GM20431 (cell line): ENCODE measurements around the gene GPM6B.

ENCODE experiments used
- in situ Hi-C: fragments of 300-500 bp; cut with MseI, MboI; formaldehyde crosslinking; loops from one replicate; pipeline ENCODE4 v1.15.0; 2020; ENCODE audit warnings: low sequenced_read_pairs; ENCODE audit not compliant: unreplicated experiment

The GPM6B gene

GRCh38 chrX:13775837-13776236 is 41.1 kb downstream of the GPM6B start:
- in situ Hi-C loops, result no loop called here

- in situ Hi-C loops, result no loop called here
Observed at GRCh38 chrX:13774696-13775095, 42.2 kb downstream of the GPM6B start.

- in situ Hi-C loops, result no loop called here
Observed at GRCh38 chrX:13770013-13770535, 46.8 kb downstream of the GPM6B start.

- in situ Hi-C loops, result no loop called here
Observed at GRCh38 chrX:13768939-13769338, 48.0 kb downstream of the GPM6B start.

- in situ Hi-C loops, result no loop called here
Observed at GRCh38 chrX:13764765-13765164, 52.1 kb downstream of the GPM6B start.

GRCh38 chrX:13764281-13764680 is 52.6 kb downstream of the GPM6B start:
- in situ Hi-C loops, result no loop called here

- in situ Hi-C loops, result no loop called here
Observed at GRCh38 chrX:13763489-13763888, 53.4 kb downstream of the GPM6B start.

GRCh38 chrX:13761606-13762414 is 55.1 kb downstream of the GPM6B start:
- in situ Hi-C loops, result no loop called here

GRCh38 chrX:13760426-13760825 is 56.5 kb downstream of the GPM6B start:
- in situ Hi-C loops, result no loop called here

- in situ Hi-C loops, result no loop called here
Observed at GRCh38 chrX:13759152-13759718, 57.7 kb downstream of the GPM6B start.

- in situ Hi-C loops, result no loop called here
Observed at GRCh38 chrX:13756381-13756780, 60.5 kb downstream of the GPM6B start.

- in situ Hi-C loops, result no loop called here
Observed at GRCh38 chrX:13755254-13755653, 61.6 kb downstream of the GPM6B start.

- in situ Hi-C loops, result no loop called here
Observed at GRCh38 chrX:13754765-13755164, 62.1 kb downstream of the GPM6B start.

- in situ Hi-C loops, result no loop called here
Observed at GRCh38 chrX:13752646-13753045, 64.2 kb downstream of the GPM6B start.

- in situ Hi-C loops, result no loop called here
Observed at GRCh38 chrX:13752141-13752540, 64.8 kb downstream of the GPM6B start.

GRCh38 chrX:13750812-13751211 is 66.1 kb downstream of the GPM6B start:
- in situ Hi-C loops, result no loop called here

GRCh38 chrX:13750204-13750603 is 66.7 kb downstream of the GPM6B start:
- in situ Hi-C loops, result no loop called here

GRCh38 chrX:13748486-13748885 is 68.4 kb downstream of the GPM6B start:
- in situ Hi-C loops, result no loop called here

- in situ Hi-C loops, result no loop called here
Observed at GRCh38 chrX:13747836-13748235, 69.1 kb downstream of the GPM6B start.

- in situ Hi-C loops, result no loop called here
Observed at GRCh38 chrX:13742397-13743176, 74.3 kb downstream of the GPM6B start.

- in situ Hi-C loops, result no loop called here
Observed at GRCh38 chrX:13741695-13742094, 75.2 kb downstream of the GPM6B start.
